HepG2 (cell line): Measurements from ENCODE around the gene BSG. TPM values are rescaled to one million over a fixed set of nuclear protein-coding genes. Genes with fewer than 3 reads are reported as not detected.

Experiments used
- ATF3 ChIP-seq: sonication (generic); formaldehyde crosslinking; IDR thresholded peaks from 2 replicates; pipeline ENCODE4 v1.4.0; 2020; ENCODE audit warnings: missing genetic modification reagents
- CENPT ChIP-seq: sonication (generic); formaldehyde crosslinking; IDR thresholded peaks from 2 replicates; pipeline ENCODE4 v1.8.0; 2022; ENCODE audit warnings: low read depth, mild to moderate bottlenecking, moderate library complexity, missing genetic modification reagents
- CTCF ChIP-seq: sonication (generic); formaldehyde crosslinking; IDR thresholded peaks from 2 replicates; pipeline ENCODE4 v1.5.0; 2020; ENCODE audit warnings: mild to moderate bottlenecking, missing genetic modification reagents, moderate library complexity
- HDAC6 ChIP-seq: fragments of 200-600 bp; sonication (generic); IDR thresholded peaks from 2 replicates; pipeline ENCODE4 v1.7.0; 2017; ENCODE audit warnings: mild to moderate bottlenecking, antibody characterized with exemption, low read length, low read depth
- HMG20A ChIP-seq: IDR thresholded peaks from 2 replicates; pipeline ENCODE4 v1.6.1; 2016; ENCODE audit warnings: borderline replicate concordance
- HMGA1 ChIP-seq: sonication (generic); formaldehyde crosslinking; conservative IDR thresholded peaks from 2 replicates; pipeline ENCODE4 v1.4.0; 2020; ENCODE audit warnings: missing genetic modification reagents
- HOXD1 ChIP-seq: sonication (generic); formaldehyde crosslinking; IDR thresholded peaks from 2 replicates; pipeline ENCODE4 v1.5.0; 2020; ENCODE audit warnings: missing genetic modification reagents
- SATB2 ChIP-seq: sonication (generic); formaldehyde crosslinking; IDR thresholded peaks from 2 replicates; pipeline ENCODE4 v1.5.0; 2020; ENCODE audit warnings: missing genetic modification reagents
- SMAD9 ChIP-seq: sonication (generic); formaldehyde crosslinking; IDR thresholded peaks from 2 replicates; pipeline ENCODE4 v1.5.1; 2020; ENCODE audit warnings: mild to moderate bottlenecking, missing genetic modification reagents
- TIGD3 ChIP-seq: sonication (generic); formaldehyde crosslinking; IDR thresholded peaks from 2 replicates; pipeline ENCODE4 v1.5.1; 2020; ENCODE audit warnings: mild to moderate bottlenecking, missing genetic modification reagents, borderline replicate concordance
- TSC22D2 ChIP-seq: sonication (generic); formaldehyde crosslinking; IDR thresholded peaks from 2 replicates; pipeline ENCODE4 v1.5.1; 2020; ENCODE audit warnings: missing genetic modification reagents, mild to moderate bottlenecking, borderline replicate concordance
- ZNF234 ChIP-seq: sonication (generic); formaldehyde crosslinking; conservative IDR thresholded peaks from 2 replicates; pipeline ENCODE4 v1.5.1; 2020; ENCODE audit warnings: mild to moderate bottlenecking, missing genetic modification reagents
- ZNF263 ChIP-seq: sonication (generic); formaldehyde crosslinking; IDR thresholded peaks from 2 replicates; pipeline ENCODE4 v1.4.0; 2020; ENCODE audit warnings: missing genetic modification reagents
- ZNF546 ChIP-seq: sonication (generic); formaldehyde crosslinking; conservative IDR thresholded peaks from 2 replicates; pipeline ENCODE4 v1.8.1; 2023; ENCODE audit warnings: mild to moderate bottlenecking, missing genetic modification reagents
- ZNF776 ChIP-seq: sonication (generic); formaldehyde crosslinking; IDR thresholded peaks from 2 replicates; pipeline ENCODE4 v1.4.0; 2020; ENCODE audit warnings: mild to moderate bottlenecking, missing genetic modification reagents
- ZSCAN29 ChIP-seq: sonication (generic); formaldehyde crosslinking; conservative IDR thresholded peaks from 2 replicates; pipeline ENCODE4 v1.4.0; 2020; ENCODE audit warnings: mild to moderate bottlenecking, missing genetic modification reagents
- ZSCAN5A ChIP-seq: sonication (generic); formaldehyde crosslinking; IDR thresholded peaks from 2 replicates; pipeline ENCODE4 v1.8.0; 2022; ENCODE audit warnings: mild to moderate bottlenecking, missing genetic modification reagents, borderline replicate concordance
- polyA plus RNA-seq, 8 experiments: library from polyadenylated mRNA; depleted of rRNA in 3 of 8; stranded (reverse) in 7 of 8; unstranded in 1 of 8; fragments of >200 nt; fragmentation: Illumina TruSeq in 4 of 8; extraction: Trizol in 4 of 8; gene quantifications; 2 replicates each; pipeline versions ENCODE4 v1.2.1 to v1.2.3, GENCODE V29; 2011 to 2016; ENCODE audit warnings: low read depth in 4 of 8, missing spikeins in 1 of 8, mixed read lengths in 1 of 8; ENCODE audit not compliant: insufficient read depth in 1 of 8
- total RNA-seq, 5 experiments: library from RNA; depleted of rRNA; stranded (reverse); fragments of >200 nt; fragmentation: Illumina TruSeq; extraction: Trizol; gene quantifications; 2 replicates each; pipeline ENCODE4 v1.2.3, GENCODE V29; 2016; ENCODE audit warnings: low read depth in 1 of 5
- TF ChIP-seq, protein P1 (sequence below): IDR thresholded peaks from 2 replicates; pipeline ENCODE4 v1.4.0; 2020; ENCODE audit warnings: mild to moderate bottlenecking, missing genetic modification reagents
- TF ChIP-seq, protein P2 (sequence below): sonication (generic); formaldehyde crosslinking; IDR thresholded peaks from 2 replicates; pipeline ENCODE4 v1.5.0; 2020; ENCODE audit warnings: missing genetic modification reagents

The BSG gene
- total and polyA plus RNA-seq, 2 of the 13 experiments (the other 11 are each of a cell fraction or from before 2014, with no cell fraction given) = 309 to 754 TPM

DNA sequence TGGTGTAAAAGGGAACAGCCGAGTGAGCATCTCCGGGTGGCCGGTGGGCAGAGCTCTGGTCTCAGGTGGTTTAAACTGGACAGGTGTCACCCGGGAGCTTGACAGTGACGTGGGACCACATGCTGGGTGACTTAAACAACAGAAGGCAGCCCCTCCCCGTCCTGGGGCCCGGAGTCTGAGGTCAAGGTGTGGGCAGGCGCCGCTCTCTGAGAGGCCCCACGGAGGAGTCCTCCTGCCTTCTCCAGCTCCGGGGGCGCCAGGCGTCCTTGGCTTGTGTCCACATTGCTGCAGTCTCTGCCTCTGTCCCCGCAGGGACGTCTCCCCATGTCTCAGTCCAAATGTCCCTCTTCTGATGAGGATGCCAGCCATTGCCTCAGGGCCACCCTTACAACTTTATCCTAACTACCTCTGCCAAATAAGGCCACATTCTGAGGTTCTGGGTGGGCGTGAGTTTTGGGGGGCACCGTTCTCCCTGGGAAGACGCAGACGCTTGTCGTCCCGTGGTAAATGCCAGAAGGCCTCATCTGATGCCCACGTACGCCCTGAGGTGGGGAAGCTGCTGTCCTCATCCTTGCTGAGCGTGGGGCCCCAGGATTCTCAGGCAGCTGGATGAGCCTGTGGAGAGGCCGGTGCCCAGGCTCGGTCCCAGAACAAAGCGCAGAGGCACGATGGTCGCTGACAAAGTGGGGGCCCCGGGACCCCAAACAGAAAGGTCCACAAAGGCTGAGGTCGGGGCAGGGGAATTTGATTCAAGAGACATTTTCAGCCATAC, 15.6 kb upstream of the BSG start (continued):
- TF ChIP-seq CTCF (CRISPR knock-in tag) (no peak), HMG20A (CRISPR knock-in tag) (no peak), ATF3 (CRISPR knock-in tag) (no peak), SATB2 (CRISPR knock-in tag) (no peak), HMGA1 (CRISPR knock-in tag) (no peak), TIGD3 (CRISPR knock-in tag) (no peak), ZNF546 (CRISPR knock-in tag) (no peak), CENPT (CRISPR knock-in tag) (0 out of 2 replicates have a peak, but pooled peaks have one; percentile 74), ZNF234 (CRISPR knock-in tag) (no peak), ZSCAN5A (CRISPR knock-in tag) (no peak), ZNF263 (peak; percentile 45; the same call in 1 of the 2 replicates), HDAC6 (no peak), ZSCAN29 (CRISPR knock-in tag) (no peak), SMAD9 (CRISPR knock-in tag) (no peak), ZNF776 (CRISPR knock-in tag) (no peak), HOXD1 (CRISPR knock-in tag) (no peak), TSC22D2 (CRISPR knock-in tag) (no peak)
- TF ChIP-seq, protein P1, sequence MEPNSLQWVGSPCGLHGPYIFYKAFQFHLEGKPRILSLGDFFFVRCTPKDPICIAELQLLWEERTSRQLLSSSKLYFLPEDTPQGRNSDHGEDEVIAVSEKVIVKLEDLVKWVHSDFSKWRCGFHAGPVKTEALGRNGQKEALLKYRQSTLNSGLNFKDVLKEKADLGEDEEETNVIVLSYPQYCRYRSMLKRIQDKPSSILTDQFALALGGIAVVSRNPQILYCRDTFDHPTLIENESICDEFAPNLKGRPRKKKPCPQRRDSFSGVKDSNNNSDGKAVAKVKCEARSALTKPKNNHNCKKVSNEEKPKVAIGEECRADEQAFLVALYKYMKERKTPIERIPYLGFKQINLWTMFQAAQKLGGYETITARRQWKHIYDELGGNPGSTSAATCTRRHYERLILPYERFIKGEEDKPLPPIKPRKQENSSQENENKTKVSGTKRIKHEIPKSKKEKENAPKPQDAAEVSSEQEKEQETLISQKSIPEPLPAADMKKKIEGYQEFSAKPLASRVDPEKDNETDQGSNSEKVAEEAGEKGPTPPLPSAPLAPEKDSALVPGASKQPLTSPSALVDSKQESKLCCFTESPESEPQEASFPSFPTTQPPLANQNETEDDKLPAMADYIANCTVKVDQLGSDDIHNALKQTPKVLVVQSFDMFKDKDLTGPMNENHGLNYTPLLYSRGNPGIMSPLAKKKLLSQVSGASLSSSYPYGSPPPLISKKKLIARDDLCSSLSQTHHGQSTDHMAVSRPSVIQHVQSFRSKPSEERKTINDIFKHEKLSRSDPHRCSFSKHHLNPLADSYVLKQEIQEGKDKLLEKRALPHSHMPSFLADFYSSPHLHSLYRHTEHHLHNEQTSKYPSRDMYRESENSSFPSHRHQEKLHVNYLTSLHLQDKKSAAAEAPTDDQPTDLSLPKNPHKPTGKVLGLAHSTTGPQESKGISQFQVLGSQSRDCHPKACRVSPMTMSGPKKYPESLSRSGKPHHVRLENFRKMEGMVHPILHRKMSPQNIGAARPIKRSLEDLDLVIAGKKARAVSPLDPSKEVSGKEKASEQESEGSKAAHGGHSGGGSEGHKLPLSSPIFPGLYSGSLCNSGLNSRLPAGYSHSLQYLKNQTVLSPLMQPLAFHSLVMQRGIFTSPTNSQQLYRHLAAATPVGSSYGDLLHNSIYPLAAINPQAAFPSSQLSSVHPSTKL (CRISPR knock-in tag) = 0 out of 2 replicates have a peak, but pooled peaks have one; percentile 16
- TF ChIP-seq, protein P2, sequence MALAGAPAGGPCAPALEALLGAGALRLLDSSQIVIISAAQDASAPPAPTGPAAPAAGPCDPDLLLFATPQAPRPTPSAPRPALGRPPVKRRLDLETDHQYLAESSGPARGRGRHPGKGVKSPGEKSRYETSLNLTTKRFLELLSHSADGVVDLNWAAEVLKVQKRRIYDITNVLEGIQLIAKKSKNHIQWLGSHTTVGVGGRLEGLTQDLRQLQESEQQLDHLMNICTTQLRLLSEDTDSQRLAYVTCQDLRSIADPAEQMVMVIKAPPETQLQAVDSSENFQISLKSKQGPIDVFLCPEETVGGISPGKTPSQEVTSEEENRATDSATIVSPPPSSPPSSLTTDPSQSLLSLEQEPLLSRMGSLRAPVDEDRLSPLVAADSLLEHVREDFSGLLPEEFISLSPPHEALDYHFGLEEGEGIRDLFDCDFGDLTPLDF (CRISPR knock-in tag) = no peak
